T-cell (primary cell): ENCODE results near the gene FABP3. TPM values are rescaled to one million over a fixed set of nuclear protein-coding genes. Genes with fewer than 3 reads are reported as not detected.
A peak's percentile ranks its signal among the peaks of the same experiment; 100 is the strongest.

Experiments used
- ATAC-seq, 4 experiments: fragments of 200-7000 bp in 3 of 4; fragments of 150-1000 bp in 1 of 4; cut with Tn5 transposase; replicated peaks in 1 of 4; 1 replicate in 3 of 4; 2 replicates in 1 of 4; pipeline ENCODE4 v1.10.0; 2021; ENCODE audit warnings: moderate library complexity in 3 of 4, mild to moderate bottlenecking in 2 of 4, moderate number of reproducible peaks in 1 of 4
- CTCF ChIA-PET, 2 donors: fragments of 300-600 bp; sonication (Branson Sonifier 250); formaldehyde crosslinking; loops; one replicate each; lab custom pipeline; 2022; ENCODE audit warnings: antibody characterized with exemption in 2 of 2; lab: Charles Lee
- POLR2A ChIA-PET, 2 donors: fragments of 300-600 bp; sonication (Branson Sonifier 250); formaldehyde crosslinking; loops; one replicate each; lab custom pipeline; 2022; ENCODE audit warnings: antibody characterized with exemption in 2 of 2; lab: Charles Lee
- DNase-seq, 35 experiments: peaks; one replicate each; pipeline versions ENCODE4 v3.0.0 to v3.0.0-alpha.2; 2013 to 2023
- H3K27ac ChIP-seq: one replicate; pipeline ENCODE4 v1.5.1; 2013; ENCODE audit warnings: low read length
- H3K27me3 ChIP-seq, 2 experiments: replicated peaks in 1 of 2; 1 replicate in 1 of 2; 2 replicates in 1 of 2; pipeline versions ENCODE4 v1.6.1 to v1.7.0; 2013; ENCODE audit warnings: low read length in 1 of 2, mixed read lengths in 1 of 2; ENCODE audit not compliant: control insufficient read depth in 2 of 2, insufficient read depth in 2 of 2; ENCODE audit errors: extremely low read depth in 1 of 2
- H3K36me3 ChIP-seq, 2 donors: 1 replicate in 1 of 2; 2 replicates in 1 of 2; pipeline versions ENCODE4 v1.6.1 to v1.7.0; 2013; ENCODE audit warnings: low read length in 1 of 2; ENCODE audit not compliant: control insufficient read depth in 2 of 2, insufficient read depth in 1 of 2; ENCODE audit errors: extremely low read depth in 1 of 2
- H3K4me1 ChIP-seq, 2 experiments: 1 replicate in 1 of 2; 2 replicates in 1 of 2; pipeline versions ENCODE4 v1.6.1 to v1.7.0; 2013; ENCODE audit warnings: low read length in 2 of 2, mixed read lengths in 1 of 2; ENCODE audit not compliant: insufficient read depth in 2 of 2, control insufficient read depth in 1 of 2; ENCODE audit errors: extremely low read depth in 1 of 2
- H3K4me3 ChIP-seq, 2 donors: 1 replicate in 1 of 2; 2 replicates in 1 of 2; pipeline versions ENCODE4 v1.5.1 to v1.7.0; 2013; ENCODE audit warnings: mild to moderate bottlenecking in 2 of 2, low read length in 1 of 2, moderate library complexity in 1 of 2; ENCODE audit not compliant: control insufficient read depth in 1 of 2; ENCODE audit errors: extremely low read depth in 1 of 2
- H3K9me3 ChIP-seq: 2 replicates; pipeline ENCODE4 v1.7.0; 2013
- H3K27ac Mint-ChIP-seq, 2 donors: one replicate each; pipeline ENCODE4 v1.8.0; 2020 to 2021; ENCODE audit warnings: mild to moderate bottlenecking in 2 of 2, mixed read lengths in 2 of 2
- H3K27me3 Mint-ChIP-seq, 2 donors: one replicate each; pipeline ENCODE4 v1.8.0; 2021 to 2022; ENCODE audit warnings: mixed read lengths in 2 of 2
- H3K36me3 Mint-ChIP-seq: one replicate; pipeline ENCODE4 v1.8.0; 2021; ENCODE audit warnings: mixed read lengths
- H3K4me1 Mint-ChIP-seq, 3 donors: one replicate each; pipeline ENCODE4 v1.8.0; 2020 to 2022; ENCODE audit warnings: mixed read lengths in 3 of 3, mild to moderate bottlenecking in 1 of 3
- H3K4me3 Mint-ChIP-seq, 3 donors: one replicate each; pipeline ENCODE4 v1.8.0; 2020 to 2022; ENCODE audit warnings: mild to moderate bottlenecking in 3 of 3, mixed read lengths in 3 of 3, moderate library complexity in 3 of 3
- H3K9me3 Mint-ChIP-seq, 3 donors: one replicate each; pipeline ENCODE4 v1.8.0; 2020 to 2022; ENCODE audit warnings: mixed read lengths in 3 of 3
- WGBS: methylation state at CpG from one replicate; pipeline ENCODE4 v1.1.5; 2013; ENCODE audit warnings: missing lambda C conversion rate; ENCODE audit not compliant: insufficient coverage; 5-methylcytosine and 5-hydroxymethylcytosine counted together
- total RNA-seq, 35 experiments: library from RNA in 6 of 35; stranded (reverse) in 6 of 35; fragments of 120-200 nt in 1 of 35; gene quantifications; one replicate each; pipeline versions ENCODE4 v1.2.1 to v1.2.4 and lab custom pipeline; 2013 to 2026

Gene FABP3
- total RNA-seq, 5 donors from 2014 or later (not counting 1 experiment from before 2014, with no cell fraction given) = 0.53 TPM; not detected in 4

DNA sequence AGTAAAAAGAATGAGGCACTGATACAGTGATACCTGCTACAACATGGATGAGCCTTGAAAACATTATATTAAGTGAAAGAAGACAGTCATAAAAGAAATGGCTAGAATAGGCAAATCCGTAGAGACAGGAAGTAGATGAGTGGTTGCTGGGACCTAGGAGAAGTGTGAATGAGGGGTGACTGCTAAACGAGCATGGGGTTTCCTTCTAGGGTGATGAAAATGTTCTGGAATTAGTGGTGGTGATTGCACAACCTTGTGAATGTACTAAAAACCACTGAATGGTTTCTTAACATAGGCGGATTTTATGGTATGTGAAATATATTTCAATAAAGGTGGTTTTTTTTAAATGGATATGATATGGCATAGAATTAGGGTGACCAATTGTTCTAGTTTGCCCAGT lies 27.5 kb upstream of the FABP3 start:
- no peak for ATAC-seq
- Histone ChIP-seq H3K4me3 (no peak overlapping the region), H3K27ac (no peak overlapping the region), H3K9me3 (no peaks in the 10 kb centered on the region), H3K4me1 (no peaks in the 10 kb centered on the region), H3K36me3 (no peaks in the 10 kb centered on the region), H3K27me3 (no peaks in the 10 kb centered on the region)
- WGBS = 47% methylated on average over 3 of the region's 3 CpGs
- POLR2A ChIA-PET = no interaction called here
- CTCF ChIA-PET = no interaction called here
- Mint-ChIP-seq H3K27me3 (peaks cover 7 to 10% of the 10 kb centered on the region in 2 donors), H3K27ac (no peak overlapping the region), H3K4me3 (no peak overlapping the region), H3K9me3 (no peaks in the 10 kb centered on the region), H3K4me1 (peaks cover 0 to 1% (median under 1%) of the 10 kb centered on the region in 3 donors), H3K36me3 (no peaks in the 10 kb centered on the region)
- no peak for DNase-seq

DNA sequence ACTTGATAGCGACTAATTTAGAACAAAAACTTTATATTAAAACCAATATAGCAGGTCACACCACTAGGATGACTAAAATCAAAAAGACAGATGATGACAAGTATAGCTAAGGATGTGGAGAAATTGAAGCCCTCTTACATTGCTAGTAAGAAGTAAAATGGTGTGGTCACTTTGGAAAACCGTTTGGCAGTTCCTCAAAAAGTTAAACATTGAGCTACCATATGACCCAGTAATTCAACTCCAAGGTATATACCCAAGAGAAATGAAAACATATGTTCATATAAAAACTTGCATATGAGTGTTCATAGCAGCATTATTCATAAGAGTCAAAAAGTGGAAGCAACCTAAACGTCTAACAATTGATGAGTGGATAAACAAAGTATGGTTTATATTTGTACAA lies 27.1 kb upstream of the FABP3 start:
- H3K36me3 Mint-ChIP-seq = no peaks in the 10 kb centered on the region
- 57% methylated on average over 1 of the region's 3 CpGs for WGBS
- CTCF ChIA-PET = no interaction called here
- POLR2A ChIA-PET = no interaction called here
- no peaks in the 10 kb centered on the region for H3K9me3 Mint-ChIP-seq
- Histone ChIP-seq H3K27me3 (peaks cover 0 to 2% of the 10 kb centered on the region in 2 experiments), H3K36me3 (no peaks in the 10 kb centered on the region), H3K4me1 (peaks cover 0 to 1% of the 10 kb centered on the region in 2 experiments), H3K27ac (no peak overlapping the region), H3K4me3 (no peak overlapping the region), H3K9me3 (no peaks in the 10 kb centered on the region)
- no peak overlapping the region for H3K27ac Mint-ChIP-seq
- ATAC-seq (no peak), DNase-seq (no peak)
- peaks cover 1 to 4% (median 4%) of the 10 kb centered on the region in 3 donors for H3K4me1 Mint-ChIP-seq
- peaks cover 6 to 10% of the 10 kb centered on the region in 2 donors for H3K27me3 Mint-ChIP-seq
- no peak overlapping the region for H3K4me3 Mint-ChIP-seq

DNA sequence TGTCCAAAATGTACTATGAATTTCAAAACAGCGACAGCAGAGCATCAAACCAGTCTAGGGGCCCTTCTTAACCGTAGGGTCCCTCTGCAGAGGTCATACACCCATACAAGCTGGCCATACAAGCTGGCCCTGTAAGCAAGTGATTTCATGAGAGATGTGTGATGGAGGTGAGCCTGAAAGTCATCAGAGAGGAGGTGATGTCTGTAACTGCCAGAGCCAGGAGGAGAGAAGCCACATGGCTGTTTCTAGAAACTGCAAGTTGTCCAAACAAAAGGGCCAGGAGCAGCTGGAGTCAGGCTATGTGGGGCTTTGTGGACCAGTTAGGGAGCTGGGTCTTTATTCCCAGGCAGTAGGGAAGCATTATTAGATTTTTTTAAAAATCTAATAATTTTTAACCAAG lies 25.4 kb upstream of the FABP3 start:
- H3K27me3 Mint-ChIP-seq = peaks cover 2 to 5% of the 10 kb centered on the region in 2 donors
- Histone ChIP-seq H3K36me3 (no peaks in the 10 kb centered on the region), H3K27me3 (peaks cover 0 to 5% of the 10 kb centered on the region in 2 experiments), H3K27ac (no peak overlapping the region), H3K4me1 (peaks cover 2 to 10% of the 10 kb centered on the region in 2 experiments), H3K9me3 (no peaks in the 10 kb centered on the region), H3K4me3 (no peak overlapping the region)
- no peaks in the 10 kb centered on the region for H3K36me3 Mint-ChIP-seq
- ATAC-seq (no peak), DNase-seq (no peak)
- WGBS = 91% methylated on average over 1 of the region's 2 CpGs
- H3K9me3 Mint-ChIP-seq = no peaks in the 10 kb centered on the region
- ChIA-PET CTCF (no interaction called here), POLR2A (no interaction called here)
- H3K27ac Mint-ChIP-seq = no peak overlapping the region
- no peak overlapping the region for H3K4me3 Mint-ChIP-seq
- peaks cover 10 to 12% (median 12%) of the 10 kb centered on the region in 3 donors for H3K4me1 Mint-ChIP-seq

DNA sequence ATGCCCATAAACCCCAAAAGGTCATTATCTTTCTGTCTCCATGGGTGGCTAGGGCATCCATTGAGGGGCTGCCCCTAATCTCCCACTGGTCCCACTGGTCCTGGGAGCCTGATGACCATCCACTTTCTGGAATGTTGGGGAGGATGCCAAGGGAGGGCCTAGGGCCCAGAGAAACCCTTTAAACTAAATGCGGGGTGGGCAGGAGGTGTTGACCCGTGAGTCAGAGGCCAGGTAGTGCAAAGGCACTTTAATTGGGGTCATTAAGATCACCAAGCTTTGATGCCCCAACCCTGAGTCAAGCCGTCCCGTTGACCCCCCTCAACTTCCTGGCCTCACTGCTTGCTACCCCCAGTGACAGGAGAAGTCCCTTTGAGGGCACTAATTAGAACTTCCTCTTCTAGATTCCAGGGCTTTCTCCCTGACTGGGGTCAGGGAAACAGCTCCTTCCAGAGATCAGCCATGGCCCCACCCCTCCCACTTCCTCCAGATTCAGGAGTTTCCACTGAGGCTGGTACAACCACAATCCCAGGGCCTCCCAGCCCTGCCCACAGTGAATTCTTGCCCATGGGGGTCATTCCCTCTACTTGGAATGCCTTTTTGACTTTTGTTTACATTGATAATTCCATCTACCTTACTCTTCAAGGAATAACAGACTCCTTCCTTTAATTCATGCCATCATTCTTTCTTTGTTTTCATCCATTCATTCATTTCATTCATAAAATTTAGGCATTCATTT lies 24.7 kb upstream of the FABP3 start:
- Histone ChIP-seq H3K4me3 (no peak overlapping the region), H3K9me3 (no peaks in the 10 kb centered on the region), H3K27me3 (peaks cover 0 to 5% of the 10 kb centered on the region in 2 experiments), H3K27ac (no peak overlapping the region), H3K4me1 (peaks cover 2 to 10% of the 10 kb centered on the region in 2 experiments), H3K36me3 (no peaks in the 10 kb centered on the region)
- ATAC-seq (no peak), DNase-seq (no peak)
- Mint-ChIP-seq H3K9me3 (no peaks in the 10 kb centered on the region), H3K27me3 (peaks cover 2 to 5% of the 10 kb centered on the region in 2 donors), H3K27ac (no peak overlapping the region), H3K36me3 (no peaks in the 10 kb centered on the region), H3K4me1 (peaks cover 10 to 12% (median 12%) of the 10 kb centered on the region in 3 donors), H3K4me3 (no peak overlapping the region)
- POLR2A ChIA-PET = no interaction called here
- 64% methylated on average over 2 of the region's 4 CpGs for WGBS
- CTCF ChIA-PET = no interaction called here

DNA sequence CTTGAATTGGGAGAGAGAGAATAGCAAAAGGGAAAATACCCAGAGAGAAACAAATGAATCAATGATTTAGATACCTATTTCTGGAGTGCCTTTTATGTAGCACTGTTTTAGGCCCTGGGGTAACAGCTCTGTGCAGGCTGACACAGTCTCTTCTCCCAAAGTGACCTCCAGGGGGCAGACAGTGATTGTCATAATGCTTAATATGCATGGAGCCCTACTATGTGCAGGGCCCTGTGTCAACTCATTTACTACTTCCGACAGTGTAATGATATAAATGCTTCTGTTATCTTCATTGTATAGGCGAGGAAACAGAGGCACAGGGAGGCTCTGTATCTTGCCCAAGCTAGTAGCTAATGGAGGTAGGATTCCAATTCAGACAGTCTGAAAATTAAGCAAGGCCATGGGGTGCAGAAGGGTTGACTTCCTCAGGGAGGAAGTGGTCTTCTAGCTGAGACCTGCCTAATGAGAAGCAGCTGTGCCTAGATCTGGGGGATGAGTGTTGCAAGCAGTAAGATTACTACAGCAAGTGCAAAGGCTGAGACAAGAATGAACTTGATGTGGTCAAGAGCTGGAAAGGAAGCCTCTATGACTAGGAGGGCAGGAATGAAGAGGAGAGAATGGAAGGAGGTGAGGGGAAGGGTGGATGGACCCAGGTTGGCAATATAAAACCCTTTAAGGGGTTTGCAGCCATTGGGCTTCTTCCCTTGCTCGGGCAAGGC lies 23.9 kb upstream of the FABP3 start:
- H3K4me1 Mint-ChIP-seq = peaks cover 10 to 12% (median 12%) of the 10 kb centered on the region in 3 donors
- H3K27ac Mint-ChIP-seq = no peak overlapping the region
- POLR2A ChIA-PET = no interaction called here
- H3K36me3 Mint-ChIP-seq = no peaks in the 10 kb centered on the region
- Histone ChIP-seq H3K27ac (no peak overlapping the region), H3K27me3 (peaks cover 0 to 5% of the 10 kb centered on the region in 2 experiments), H3K36me3 (no peaks in the 10 kb centered on the region), H3K9me3 (no peaks in the 10 kb centered on the region), H3K4me1 (peaks cover 2 to 10% of the 10 kb centered on the region in 2 experiments), H3K4me3 (no peak overlapping the region)
- H3K4me3 Mint-ChIP-seq = no peak overlapping the region
- no peaks in the 10 kb centered on the region for H3K9me3 Mint-ChIP-seq
- H3K27me3 Mint-ChIP-seq = peaks cover 2 to 5% of the 10 kb centered on the region in 2 donors
- WGBS = 88% methylated on average over 2 of the region's 3 CpGs
- CTCF ChIA-PET = interaction anchor here (0.6 to 1.0 kb wide), 2 partner anchors 23 to 152 kb away, joined by 4 to 5 read pairs; no protein-coding TSS in a partner anchor
- ATAC-seq = no peak
- DNase-seq = no peak

DNA sequence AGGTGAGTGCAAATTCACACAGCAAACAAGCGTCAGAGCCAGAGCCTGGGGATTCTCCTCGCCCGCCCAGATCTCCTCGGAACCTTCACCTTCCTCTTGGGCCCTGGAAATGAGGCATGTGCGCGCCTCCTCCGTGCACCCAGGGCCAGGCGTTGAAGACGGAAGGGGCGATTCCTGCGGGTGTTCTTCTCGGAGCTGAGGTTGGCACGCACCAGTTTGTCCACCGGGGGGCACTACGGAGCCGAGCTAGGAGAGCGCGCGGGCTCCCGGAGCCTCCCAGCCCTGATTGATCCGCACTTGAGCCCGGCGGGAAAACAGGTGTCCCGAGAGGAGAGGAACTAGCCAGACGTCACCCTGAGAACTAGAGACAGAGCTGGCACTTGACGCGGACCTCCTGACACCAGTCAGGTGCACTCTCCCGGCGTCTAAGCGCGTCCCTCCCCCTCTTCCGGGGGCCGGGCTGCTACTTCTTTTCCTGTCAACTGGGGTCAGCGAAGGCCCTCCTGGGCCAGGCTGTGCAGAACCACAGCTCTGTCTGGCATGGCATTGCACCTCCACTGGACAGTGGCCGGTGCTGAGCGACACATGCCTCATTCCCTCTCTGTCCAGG lies 21.8 kb upstream of the FABP3 start:
- peak overlapping the region; percentile 45 to 68 for H3K4me3 ChIP-seq
- peaks cover 2 to 5% of the 10 kb centered on the region in 2 donors for H3K27me3 Mint-ChIP-seq
- ChIA-PET POLR2A (interaction anchor here in 1 of 2 donors (0.6 kb wide), 1 partner anchor 39 kb away, joined by 3 read pairs; no protein-coding TSS in a partner anchor), CTCF (interaction anchor here in 1 of 2 donors (0.5 to 1.2 kb wide), 6 partner anchors 21 to 806 kb away, joined by 3 to 5 read pairs (median 4); no protein-coding TSS in a partner anchor)
- peak; percentile 93 to 96 (median 94) for ATAC-seq
- peak; percentile 41 to 82 (median 70) for DNase-seq
- H3K4me1 Mint-ChIP-seq = peaks cover 10 to 12% (median 12%) of the 10 kb centered on the region in 3 donors
- peak overlapping the region; percentile 79 to 81 (median 80) for H3K4me3 Mint-ChIP-seq
- peaks cover 2 to 10% of the 10 kb centered on the region in 2 experiments for H3K4me1 ChIP-seq
- WGBS = 4% methylated on average over 32 of the region's 36 CpGs
- no peaks in the 10 kb centered on the region for H3K36me3 Mint-ChIP-seq
- peak overlapping the region in 1 of 2 donors; percentile 44 for H3K27ac Mint-ChIP-seq
- no peak overlapping the region for H3K27ac ChIP-seq
- no peaks in the 10 kb centered on the region for H3K36me3 ChIP-seq
- no peaks in the 10 kb centered on the region for H3K9me3 ChIP-seq
- H3K9me3 Mint-ChIP-seq = no peaks in the 10 kb centered on the region
- peaks cover 0 to 5% of the 10 kb centered on the region in 2 experiments for H3K27me3 ChIP-seq
